Neural progenitor cell (in vitro differentiated cells): ENCODE data around the gene EIF2B2. TPM values are rescaled to one million over a fixed set of nuclear protein-coding genes. Genes with fewer than 3 reads are reported as not detected.
A peak's percentile ranks its signal among the peaks of the same experiment; 100 is the strongest.

Source experiments
- DNase-seq: peaks from one replicate; pipeline ENCODE4 v3.0.0-alpha.2; 2016; ENCODE audit warnings: low spot score
- H2AFZ ChIP-seq: fragments of 200-600 bp; sonication (generic); replicated peaks from 2 replicates; pipeline ENCODE4 v1.6.1; 2016; ENCODE audit warnings: antibody characterized with exemption
- H3F3A ChIP-seq: fragments of 200-600 bp; sonication (generic); 2 replicates; pipeline ENCODE4 v1.6.1; 2016; ENCODE audit warnings: antibody characterized with exemption, low read depth
- H3K27ac ChIP-seq: fragments of 200-600 bp; sonication (generic); 2 replicates; pipeline ENCODE4 v1.5.1; 2016; ENCODE audit warnings: mild to moderate bottlenecking
- H3K27me3 ChIP-seq: fragments of 200-600 bp; sonication (generic); 2 replicates; pipeline ENCODE4 v1.6.1; 2016; ENCODE audit warnings: mild to moderate bottlenecking, moderate library complexity
- H3K36me3 ChIP-seq: fragments of 200-600 bp; sonication (generic); 2 replicates; pipeline ENCODE4 v1.5.1; 2016
- H3K4me1 ChIP-seq: fragments of 200-600 bp; sonication (generic); 2 replicates; pipeline ENCODE4 v1.6.1; 2016; ENCODE audit warnings: mixed run types
- H3K4me2 ChIP-seq: fragments of 200-600 bp; sonication (generic); 2 replicates; pipeline ENCODE4 v1.6.1; 2016
- H3K4me3 ChIP-seq: fragments of 200-600 bp; sonication (generic); 2 replicates; pipeline ENCODE4 v1.5.1; 2016
- H3K79me2 ChIP-seq: fragments of 200-600 bp; sonication (generic); 2 replicates; pipeline ENCODE4 v1.6.1; 2016; ENCODE audit warnings: low read depth
- H3K9ac ChIP-seq: fragments of 200-600 bp; sonication (generic); 2 replicates; pipeline ENCODE4 v1.6.1; 2016
- H3K9me3 ChIP-seq: fragments of 200-600 bp; sonication (generic); 2 replicates; pipeline ENCODE4 v1.5.1; 2016; ENCODE audit warnings: low read depth
- H4K20me1 ChIP-seq: fragments of 200-600 bp; sonication (generic); 2 replicates; pipeline ENCODE4 v1.6.1; 2016; ENCODE audit warnings: low read depth
- H3K27ac Mint-ChIP-seq: 3 replicates; pipeline ENCODE4 v1.8.0; 2021; ENCODE audit warnings: mixed read lengths
- H3K27me3 Mint-ChIP-seq: 2 replicates; pipeline ENCODE4 v1.8.0; 2022; ENCODE audit warnings: low read depth, mild to moderate bottlenecking, inconsistent platforms, moderate library complexity, mixed read lengths; ENCODE audit not compliant: insufficient read depth
- H3K36me3 Mint-ChIP-seq: 3 replicates; pipeline ENCODE4 v1.8.0; 2021; ENCODE audit warnings: mixed read lengths
- H3K4me1 Mint-ChIP-seq: 3 replicates; pipeline ENCODE4 v1.8.0; 2021; ENCODE audit warnings: mixed read lengths
- H3K4me3 Mint-ChIP-seq: 3 replicates; pipeline ENCODE4 v1.8.0; 2021; ENCODE audit warnings: mild to moderate bottlenecking, moderate library complexity, mixed read lengths
- H3K9me3 Mint-ChIP-seq: 3 replicates; pipeline ENCODE4 v1.8.0; 2020; ENCODE audit warnings: mixed read lengths
- EZH2 ChIP-seq: fragments of 200-600 bp; sonication (generic); IDR thresholded peaks from 2 replicates; pipeline ENCODE4 v1.6.1; 2017; ENCODE audit warnings: antibody characterized with exemption, mild to moderate bottlenecking, moderate library complexity
- EZH2phosphoT487 ChIP-seq: fragments of 200-600 bp; sonication (generic); IDR thresholded peaks from 2 replicates; pipeline ENCODE4 v1.6.1; 2017; ENCODE audit warnings: antibody characterized with exemption
- total RNA-seq: library from RNA; depleted of rRNA; stranded (reverse); fragments of >200 nt; gene quantifications from 2 replicates; pipeline ENCODE4 v1.2.3, GENCODE V29; 2015; ENCODE audit warnings: low replicate concordance
- TF ChIP-seq, protein P1 (sequence below): fragments of 200-600 bp; sonication (generic); IDR thresholded peaks from 2 replicates; pipeline ENCODE4 v1.5.1; 2017; ENCODE audit warnings: antibody characterized with exemption, mild to moderate bottlenecking

Gene EIF2B2
- total RNA-seq, 1 donor from 2014 or later = 26.9 TPM

DNA sequence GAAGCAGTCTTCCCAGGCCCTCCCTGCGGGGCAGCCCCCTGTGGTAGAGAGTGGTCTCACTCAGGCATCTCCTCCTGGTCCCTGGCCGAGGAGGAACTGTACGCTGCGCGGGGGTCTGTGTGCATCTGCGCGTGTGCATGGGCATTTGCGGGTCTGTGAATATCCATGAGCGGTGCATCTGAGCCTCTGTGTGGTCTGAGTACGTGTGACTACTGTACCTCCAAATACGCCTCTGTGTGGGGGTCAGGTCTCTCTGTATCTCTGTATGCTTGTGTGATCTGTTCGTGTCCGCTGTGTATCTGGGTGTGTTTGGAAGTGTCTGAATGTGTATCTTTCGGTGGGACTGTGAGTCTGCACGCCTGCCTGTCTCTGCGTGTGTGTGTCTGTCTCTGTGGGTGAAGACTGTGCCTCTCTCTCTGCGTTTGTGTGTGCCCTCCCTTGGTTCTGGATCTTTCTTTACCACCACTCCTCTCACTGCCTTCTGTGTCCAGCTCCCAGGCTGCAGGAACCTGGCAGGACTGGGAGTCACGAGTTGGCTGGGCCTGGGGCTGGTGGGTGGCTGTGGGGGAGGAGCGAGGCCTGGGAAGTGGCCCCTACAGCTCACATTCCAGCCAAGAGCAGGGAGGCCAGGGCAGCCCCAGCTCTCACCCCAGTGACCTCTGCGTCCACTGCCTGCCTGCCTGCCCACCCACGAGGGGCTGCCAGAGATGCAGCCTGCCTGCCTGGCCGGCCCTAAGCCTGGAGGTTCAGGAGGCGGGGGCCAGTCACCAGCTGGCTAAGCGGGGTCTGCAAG is 46.2 kb upstream of the EIF2B2 start:
- no peak overlapping the region for H3K4me2 ChIP-seq
- no peaks in the 10 kb centered on the region for H3K9me3 Mint-ChIP-seq
- H3K79me2 ChIP-seq = no peaks in the 10 kb centered on the region
- no peak overlapping the region for H3K4me3 ChIP-seq
- peaks cover 4% of the 10 kb centered on the region for H3K27me3 Mint-ChIP-seq
- peak; percentile 61 for DNase-seq
- no peaks in the 10 kb centered on the region for H4K20me1 ChIP-seq
- TF ChIP-seq EZH2phosphoT487 (no peak), EZH2 (no peak)
- TF ChIP-seq, protein P1, sequence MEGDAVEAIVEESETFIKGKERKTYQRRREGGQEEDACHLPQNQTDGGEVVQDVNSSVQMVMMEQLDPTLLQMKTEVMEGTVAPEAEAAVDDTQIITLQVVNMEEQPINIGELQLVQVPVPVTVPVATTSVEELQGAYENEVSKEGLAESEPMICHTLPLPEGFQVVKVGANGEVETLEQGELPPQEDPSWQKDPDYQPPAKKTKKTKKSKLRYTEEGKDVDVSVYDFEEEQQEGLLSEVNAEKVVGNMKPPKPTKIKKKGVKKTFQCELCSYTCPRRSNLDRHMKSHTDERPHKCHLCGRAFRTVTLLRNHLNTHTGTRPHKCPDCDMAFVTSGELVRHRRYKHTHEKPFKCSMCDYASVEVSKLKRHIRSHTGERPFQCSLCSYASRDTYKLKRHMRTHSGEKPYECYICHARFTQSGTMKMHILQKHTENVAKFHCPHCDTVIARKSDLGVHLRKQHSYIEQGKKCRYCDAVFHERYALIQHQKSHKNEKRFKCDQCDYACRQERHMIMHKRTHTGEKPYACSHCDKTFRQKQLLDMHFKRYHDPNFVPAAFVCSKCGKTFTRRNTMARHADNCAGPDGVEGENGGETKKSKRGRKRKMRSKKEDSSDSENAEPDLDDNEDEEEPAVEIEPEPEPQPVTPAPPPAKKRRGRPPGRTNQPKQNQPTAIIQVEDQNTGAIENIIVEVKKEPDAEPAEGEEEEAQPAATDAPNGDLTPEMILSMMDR = no peak
- peaks cover 48% of the 10 kb centered on the region for H3K27me3 ChIP-seq
- peaks cover 11% of the 10 kb centered on the region for H3F3A ChIP-seq
- no peak overlapping the region for H2AFZ ChIP-seq
- peak overlapping the region; percentile 59 for H3K4me3 Mint-ChIP-seq
- no peaks in the 10 kb centered on the region for H3K9me3 ChIP-seq
- H3K36me3 ChIP-seq = no peaks in the 10 kb centered on the region
- peaks cover 18% of the 10 kb centered on the region for H3K4me1 ChIP-seq
- H3K36me3 Mint-ChIP-seq = no peaks in the 10 kb centered on the region
- no peak overlapping the region for H3K9ac ChIP-seq
- H3K4me1 Mint-ChIP-seq = peaks cover 18% of the 10 kb centered on the region
- peak overlapping the region; percentile 14 for H3K27ac Mint-ChIP-seq
- H3K27ac ChIP-seq = no peak overlapping the region

DNA sequence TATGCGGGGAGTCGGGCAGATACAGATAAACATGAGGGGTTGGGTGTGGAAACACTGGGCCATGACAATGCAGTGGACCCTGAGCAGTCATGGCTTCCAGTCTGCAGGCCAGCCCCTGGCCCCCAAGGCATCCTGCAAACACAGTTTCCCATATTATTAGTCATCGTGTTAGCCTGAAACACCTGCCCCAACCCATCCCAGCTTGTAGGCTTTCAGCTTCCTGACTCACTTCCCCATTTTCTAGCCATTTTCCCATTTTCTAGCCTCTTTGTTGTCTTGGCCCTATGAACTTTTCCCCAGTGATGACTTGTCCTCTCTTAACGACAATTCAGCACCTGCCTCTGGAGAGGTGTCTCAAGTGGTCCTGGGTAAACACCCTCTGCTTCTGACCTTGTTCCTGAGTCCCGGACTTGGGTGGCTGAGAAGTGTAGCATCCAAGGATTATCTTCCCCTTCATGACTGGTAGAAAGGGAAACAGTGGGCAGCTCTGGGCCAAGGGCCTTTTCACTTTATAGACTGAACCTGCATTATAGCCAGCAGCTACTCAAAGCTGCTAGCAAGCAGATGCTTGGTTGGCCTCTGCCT is 43.0 kb upstream of the EIF2B2 start:
- Histone ChIP-seq H3F3A (peaks cover 11% of the 10 kb centered on the region), H3K4me2 (no peak overlapping the region), H3K9me3 (no peaks in the 10 kb centered on the region), H3K79me2 (no peaks in the 10 kb centered on the region), H3K36me3 (no peaks in the 10 kb centered on the region), H2AFZ (no peak overlapping the region), H3K4me1 (peaks cover 23% of the 10 kb centered on the region), H3K27ac (no peak overlapping the region), H4K20me1 (no peaks in the 10 kb centered on the region), H3K27me3 (peaks cover 41% of the 10 kb centered on the region), H3K9ac (no peak overlapping the region), H3K4me3 (no peak overlapping the region)
- Mint-ChIP-seq H3K36me3 (no peaks in the 10 kb centered on the region), H3K4me1 (peaks cover 30% of the 10 kb centered on the region), H3K9me3 (no peaks in the 10 kb centered on the region), H3K27me3 (peaks cover 7% of the 10 kb centered on the region), H3K4me3 (no peak overlapping the region), H3K27ac (no peak overlapping the region)
- TF ChIP-seq, protein P1 = no peak
- TF ChIP-seq EZH2 (no peak), EZH2phosphoT487 (no peak)
- DNase-seq = no peak

DNA sequence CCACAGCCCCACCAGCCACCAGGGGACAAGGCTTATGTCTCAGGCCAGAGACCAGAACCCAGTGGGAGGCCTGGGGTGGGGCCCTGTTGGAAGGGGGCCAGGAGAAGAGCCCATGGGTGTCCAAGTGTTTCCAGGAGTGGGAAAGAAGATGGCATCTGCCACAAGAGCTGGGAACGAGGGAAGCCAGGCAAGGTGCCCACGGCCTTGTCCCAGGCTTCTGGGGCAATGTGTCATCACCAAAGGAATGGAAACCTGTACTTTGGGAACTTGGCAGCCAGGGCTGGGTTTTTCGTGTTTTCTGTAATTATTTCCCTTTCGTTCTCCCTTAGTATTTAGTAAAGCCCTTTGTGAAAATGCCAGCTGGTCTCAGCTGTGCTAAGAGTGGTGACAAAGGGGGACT is 42.0 kb upstream of the EIF2B2 start:
- Mint-ChIP-seq H3K4me3 (no peak overlapping the region), H3K4me1 (peaks cover 30% of the 10 kb centered on the region), H3K9me3 (no peaks in the 10 kb centered on the region), H3K27me3 (peaks cover 7% of the 10 kb centered on the region), H3K36me3 (no peaks in the 10 kb centered on the region), H3K27ac (no peak overlapping the region)
- no peak for DNase-seq
- H3K9ac ChIP-seq = no peak overlapping the region
- no peaks in the 10 kb centered on the region for H3K36me3 ChIP-seq
- H3K4me2 ChIP-seq = no peak overlapping the region
- H3K27me3 ChIP-seq = peaks cover 30% of the 10 kb centered on the region
- no peak overlapping the region for H2AFZ ChIP-seq
- no peaks in the 10 kb centered on the region for H3K9me3 ChIP-seq
- H3K79me2 ChIP-seq = no peaks in the 10 kb centered on the region
- TF ChIP-seq EZH2phosphoT487 (no peak), EZH2 (no peak)
- TF ChIP-seq, protein P1 = no peak
- peaks cover 23% of the 10 kb centered on the region for H3K4me1 ChIP-seq
- H4K20me1 ChIP-seq = no peaks in the 10 kb centered on the region
- H3F3A ChIP-seq = peaks cover 10% of the 10 kb centered on the region
- H3K27ac ChIP-seq = no peak overlapping the region
- H3K4me3 ChIP-seq = no peak overlapping the region
